HepG2 (cell line): ENCODE results near the gene IFITM5. TPM values are rescaled to one million over a fixed set of nuclear protein-coding genes. Genes with fewer than 3 reads are reported as not detected.

Source experiments
- ATAC-seq: fragments of 200-7000 bp; cut with Tn5 transposase; 3 replicates; pipeline ENCODE4 v1.9.1; 2020; ENCODE audit warnings: mild to moderate bottlenecking, moderate library complexity
- BruUV-seq: library from RNA; stranded (reverse); fragments of 400-500 nt; replicated peaks from 2 replicates; lab custom pipeline; 2021; lab: Mats Ljungman, UMichigan
- CTCF ChIA-PET: fragments of 300-600 bp; formaldehyde crosslinking; extraction: SDS; loops from one replicate; lab custom pipeline; 2021; ENCODE audit warnings: low total read pairs, inconsistent platforms, low intra/inter-chr PET ratio; lab: Yijun Ruan, JAX
- POLR2A ChIA-PET: fragments of 350-600 bp; sonication (Branson Sonifier 250); formaldehyde crosslinking; loops from one replicate; lab custom pipeline; 2020; ENCODE audit warnings: antibody characterized with exemption, inconsistent platforms; lab: Yijun Ruan, JAX
- DNase-seq: peaks from one replicate; pipeline ENCODE4 v3.0.0-alpha.2; 2015; ENCODE audit warnings: low spot score
- FAIRE-seq: peaks from 3 replicates; lab custom pipeline; 2011; peaks lifted over from hg19 to GRCh38; lab: Jason Lieb, UNC
- H2AFZ ChIP-seq: one replicate; pipeline ENCODE4 v1.6.1; 2011; ENCODE audit warnings: low read length, inconsistent platforms
- H3K27ac ChIP-seq: fragments of 300-600 bp; 3 replicates; pipeline ENCODE4 v1.8.0; 2011; ENCODE audit warnings: mixed run types, mild to moderate bottlenecking, mixed read lengths, low read length, inconsistent platforms; ENCODE audit not compliant: insufficient read depth; ENCODE audit errors: extremely low read length
- H3K27me3 ChIP-seq, 2 experiments: fragments of 200-600 bp in 1 of 2; 2 replicates in 1 of 2; 3 replicates in 1 of 2; pipeline versions ENCODE4 v1.6.0 to v1.8.0; 2011; ENCODE audit warnings: low read length in 2 of 2, mild to moderate bottlenecking in 2 of 2, moderate library complexity in 2 of 2, inconsistent platforms in 1 of 2; ENCODE audit not compliant: insufficient read depth in 2 of 2, control insufficient read depth in 1 of 2
- H3K36me3 ChIP-seq, 2 experiments: fragments of 200-600 bp in 1 of 2; replicated peaks in 1 of 2; 2 replicates in 1 of 2; 3 replicates in 1 of 2; pipeline versions ENCODE4 v1.5.1 to v1.8.0; 2011; ENCODE audit warnings: low read length in 2 of 2, inconsistent platforms in 1 of 2; ENCODE audit not compliant: insufficient read depth in 2 of 2, control insufficient read depth in 1 of 2
- H3K4me1 ChIP-seq: 2 replicates; pipeline ENCODE4 v1.5.1; 2012; ENCODE audit warnings: low read length, inconsistent platforms; ENCODE audit not compliant: insufficient read depth
- H3K4me2 ChIP-seq: 2 replicates; pipeline ENCODE4 v1.6.0; 2011; ENCODE audit warnings: low read depth, low read length, inconsistent platforms
- H3K4me3 ChIP-seq, 3 experiments: fragments of 200-600 bp in 1 of 3; sonication (generic), shearing (Covaris generic) in 1 of 3; replicated peaks in 1 of 3; 2 replicates each; pipeline ENCODE4 v1.5.1; 2011 to 2016; ENCODE audit warnings: low read length in 3 of 3, inconsistent platforms in 2 of 3, low read depth in 2 of 3, mild to moderate bottlenecking in 2 of 3, control low read depth in 1 of 3, mixed read lengths in 1 of 3; ENCODE audit not compliant: insufficient read depth in 1 of 3
- H3K79me2 ChIP-seq: one replicate; pipeline ENCODE4 v1.6.1; 2011; ENCODE audit warnings: low read length, inconsistent platforms; ENCODE audit not compliant: insufficient read depth
- H3K9ac ChIP-seq: 2 replicates; pipeline ENCODE4 v1.6.0; 2011; ENCODE audit warnings: mild to moderate bottlenecking, low read depth, low read length, inconsistent platforms; ENCODE audit not compliant: insufficient read depth
- H3K9me3 ChIP-seq: 2 replicates; pipeline ENCODE4 v1.5.1; 2012; ENCODE audit warnings: mild to moderate bottlenecking, low read length
- H4K20me1 ChIP-seq: 2 replicates; pipeline ENCODE4 v1.6.0; 2011; ENCODE audit warnings: inconsistent platforms, mild to moderate bottlenecking, low read length, moderate library complexity; ENCODE audit not compliant: insufficient read depth
- ARNT ChIP-seq: fragments of 450-650 bp; IDR thresholded peaks from 2 replicates; pipeline ENCODE4 v1.6.1; 2017
- ARNT2 ChIP-seq: sonication (generic); formaldehyde crosslinking; IDR thresholded peaks from 2 replicates; pipeline ENCODE4 v1.8.0; 2022; ENCODE audit warnings: mild to moderate bottlenecking, low read depth, missing genetic modification reagents, moderate library complexity
- HOXA3 ChIP-seq: sonication (generic); formaldehyde crosslinking; IDR thresholded peaks from 2 replicates; pipeline ENCODE4 v1.5.0; 2020; ENCODE audit warnings: missing genetic modification reagents
- RFX1 ChIP-seq: fragments of 450-650 bp; IDR thresholded peaks from 2 replicates; pipeline ENCODE4 v1.6.1; 2017
- SALL1 ChIP-seq: sonication (generic); formaldehyde crosslinking; IDR thresholded peaks from 2 replicates; pipeline ENCODE4 v1.8.0; 2022; ENCODE audit warnings: mild to moderate bottlenecking, missing genetic modification reagents
- TGIF2 ChIP-seq: IDR thresholded peaks from 2 replicates; pipeline ENCODE4 v1.6.1; 2016; ENCODE audit warnings: control low read depth, missing compliant biosample characterization
- ZNF460 ChIP-seq: sonication (generic); formaldehyde crosslinking; IDR thresholded peaks from 2 replicates; pipeline ENCODE4 v1.5.1; 2020; ENCODE audit warnings: missing genetic modification reagents, mild to moderate bottlenecking, borderline replicate concordance
- WGBS: methylation state at CpG from one replicate; pipeline ENCODE4 v1.1.6; 2017; ENCODE audit warnings: low lambda C conversion rate; 5-methylcytosine and 5-hydroxymethylcytosine counted together
- in situ Hi-C: cut with HindIII; loops from 2 replicates; pipeline ENCODE4 v1.10.0; 2017; ENCODE audit warnings: low pct_unique_long_range_greater_than_20kb; ENCODE audit not compliant: extremely low pct_ligation_motif_present
- intact Hi-C: fragments of 100-400 bp; cut with micrococcal nuclease; formaldehyde crosslinking; loops from one replicate; pipeline ENCODE4 v1.10.0; 2022; ENCODE audit not compliant: unreplicated experiment
- polyA plus RNA-seq, 8 experiments: library from polyadenylated mRNA; depleted of rRNA in 3 of 8; stranded (reverse) in 7 of 8; unstranded in 1 of 8; fragments of >200 nt; fragmentation: Illumina TruSeq in 4 of 8; extraction: Trizol in 4 of 8; gene quantifications; 2 replicates each; pipeline versions ENCODE4 v1.2.1 to v1.2.3, GENCODE V29; 2011 to 2016; ENCODE audit warnings: low read depth in 4 of 8, missing spikeins in 1 of 8, mixed read lengths in 1 of 8; ENCODE audit not compliant: insufficient read depth in 1 of 8
- total RNA-seq, 5 experiments: library from RNA; depleted of rRNA; stranded (reverse); fragments of >200 nt; fragmentation: Illumina TruSeq; extraction: Trizol; gene quantifications; 2 replicates each; pipeline ENCODE4 v1.2.3, GENCODE V29; 2016; ENCODE audit warnings: low read depth in 1 of 5
- TF ChIP-seq, protein P1 (sequence below): IDR thresholded peaks from 2 replicates; pipeline ENCODE4 v1.6.1; 2012; ENCODE audit warnings: inconsistent platforms
- TF ChIP-seq, protein P2 (sequence below): sonication (generic); formaldehyde crosslinking; IDR thresholded peaks from 2 replicates; pipeline ENCODE4 v1.4.0; 2020; ENCODE audit warnings: missing genetic modification reagents

IFITM5 gene
- total and polyA plus RNA-seq, 2 of the 13 experiments (the other 11 are each of a cell fraction or from before 2014, with no cell fraction given): not detected

GRCh38 chr11:276219-276618, 23.1 kb downstream of the IFITM5 start (continued):
- TF ChIP-seq TGIF2 (CRISPR knock-in tag) (no peak), RFX1 (no peak)

- FAIRE-seq: no peak
- CTCF ChIA-PET: no interaction called here
- Histone ChIP-seq H3K27ac (no peak overlapping the region), H3K36me3 (no peaks in the 10 kb centered on the region), H3K9me3 (no peaks in the 10 kb centered on the region), H4K20me1 (no peaks in the 10 kb centered on the region), H3K4me1 (peaks cover 41% of the 10 kb centered on the region), H2AFZ (no peak overlapping the region), H3K27me3 (peaks cover 0 to 31% of the 10 kb centered on the region in 2 experiments; a peak in 3 of 5 replicates)
- BruUV-seq: no TSS peak
- intact Hi-C loops: no loop called here
- TF ChIP-seq, protein P1, sequence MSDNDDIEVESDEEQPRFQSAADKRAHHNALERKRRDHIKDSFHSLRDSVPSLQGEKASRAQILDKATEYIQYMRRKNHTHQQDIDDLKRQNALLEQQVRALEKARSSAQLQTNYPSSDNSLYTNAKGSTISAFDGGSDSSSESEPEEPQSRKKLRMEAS: no peak
- TF ChIP-seq ZNF460 (CRISPR knock-in tag): no peak
- TF ChIP-seq, protein P2, sequence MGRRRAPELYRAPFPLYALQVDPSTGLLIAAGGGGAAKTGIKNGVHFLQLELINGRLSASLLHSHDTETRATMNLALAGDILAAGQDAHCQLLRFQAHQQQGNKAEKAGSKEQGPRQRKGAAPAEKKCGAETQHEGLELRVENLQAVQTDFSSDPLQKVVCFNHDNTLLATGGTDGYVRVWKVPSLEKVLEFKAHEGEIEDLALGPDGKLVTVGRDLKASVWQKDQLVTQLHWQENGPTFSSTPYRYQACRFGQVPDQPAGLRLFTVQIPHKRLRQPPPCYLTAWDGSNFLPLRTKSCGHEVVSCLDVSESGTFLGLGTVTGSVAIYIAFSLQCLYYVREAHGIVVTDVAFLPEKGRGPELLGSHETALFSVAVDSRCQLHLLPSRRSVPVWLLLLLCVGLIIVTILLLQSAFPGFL (CRISPR knock-in tag): no peak
- no peak for TF ChIP-seq ARNT2 (CRISPR knock-in tag)
- no peak for TF ChIP-seq SALL1 (CRISPR knock-in tag)
- TF ChIP-seq ARNT: no peak
- TF ChIP-seq HOXA3 (CRISPR knock-in tag): no peak
- TF ChIP-seq, all 625 proteins: peak for 0
- in situ Hi-C loops: no loop called here
- H3K9ac ChIP-seq: no peak overlapping the region
- no peak overlapping the region for H3K4me2 ChIP-seq
- 77% methylated on average over 6 of the region's 6 CpGs for WGBS
- H3K4me3 ChIP-seq: no peak overlapping the region
- DNase-seq (no peak), ATAC-seq (no peak)
- POLR2A ChIA-PET: no interaction called here
- no peaks in the 10 kb centered on the region for H3K79me2 ChIP-seq
Observed at GRCh38 chr11:272931-273198, 26.5 kb downstream of the IFITM5 start.
